Peyer's patch (tissue), 4 donors: Measurements from ENCODE around the gene KCNK5.

Experiments used
- POLR2A ChIP-seq, 2 donors: fragments of 450-650 bp; IDR thresholded peaks; one replicate each; pipeline ENCODE4 v1.5.1; 2017; ENCODE audit warnings: antibody characterized with exemption in 2 of 2, mild to moderate bottlenecking in 2 of 2, moderate library complexity in 2 of 2
- TF ChIP-seq, protein P1 (sequence below), 6 experiments: fragments of 450-650 bp in 4 of 6; fragments of 200-600 bp in 2 of 6; sonication (generic) in 1 of 6; IDR thresholded peaks; one replicate each; pipeline ENCODE4 v1.5.1; 2017 to 2019; ENCODE audit warnings: antibody characterized with exemption in 6 of 6, mild to moderate bottlenecking in 3 of 6, moderate library complexity in 1 of 6

DNA sequence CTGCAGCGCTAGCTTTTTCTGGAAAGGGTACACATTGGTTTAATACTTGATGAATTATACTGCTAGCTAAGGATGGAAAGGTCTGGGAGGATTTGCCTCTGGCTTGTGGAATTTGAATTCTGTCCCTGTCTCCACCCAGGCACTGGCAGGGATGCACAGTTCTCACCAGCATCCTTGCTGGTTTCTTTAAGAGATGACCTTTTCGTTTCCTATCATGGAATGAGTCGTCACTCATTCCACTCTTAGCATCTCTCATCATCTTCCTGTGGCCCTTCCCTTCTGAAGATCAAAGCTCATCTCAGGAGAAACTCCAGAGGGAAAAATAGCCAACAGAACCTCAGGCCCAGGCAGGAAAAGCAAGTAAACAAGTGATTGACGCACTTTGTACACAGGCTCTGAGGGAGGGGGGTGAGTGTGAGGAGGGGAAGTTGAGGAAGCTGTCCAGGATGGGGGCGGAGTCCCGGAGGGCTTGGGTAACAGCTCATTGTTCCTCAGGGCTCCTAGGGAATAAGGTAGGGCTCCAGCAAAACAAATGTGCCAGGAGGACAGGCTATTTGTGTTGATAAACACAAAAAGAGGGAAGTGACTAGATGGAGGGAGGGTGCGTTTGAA is 88.6 kb downstream of the KCNK5 start:
- TF ChIP-seq, protein P1, sequence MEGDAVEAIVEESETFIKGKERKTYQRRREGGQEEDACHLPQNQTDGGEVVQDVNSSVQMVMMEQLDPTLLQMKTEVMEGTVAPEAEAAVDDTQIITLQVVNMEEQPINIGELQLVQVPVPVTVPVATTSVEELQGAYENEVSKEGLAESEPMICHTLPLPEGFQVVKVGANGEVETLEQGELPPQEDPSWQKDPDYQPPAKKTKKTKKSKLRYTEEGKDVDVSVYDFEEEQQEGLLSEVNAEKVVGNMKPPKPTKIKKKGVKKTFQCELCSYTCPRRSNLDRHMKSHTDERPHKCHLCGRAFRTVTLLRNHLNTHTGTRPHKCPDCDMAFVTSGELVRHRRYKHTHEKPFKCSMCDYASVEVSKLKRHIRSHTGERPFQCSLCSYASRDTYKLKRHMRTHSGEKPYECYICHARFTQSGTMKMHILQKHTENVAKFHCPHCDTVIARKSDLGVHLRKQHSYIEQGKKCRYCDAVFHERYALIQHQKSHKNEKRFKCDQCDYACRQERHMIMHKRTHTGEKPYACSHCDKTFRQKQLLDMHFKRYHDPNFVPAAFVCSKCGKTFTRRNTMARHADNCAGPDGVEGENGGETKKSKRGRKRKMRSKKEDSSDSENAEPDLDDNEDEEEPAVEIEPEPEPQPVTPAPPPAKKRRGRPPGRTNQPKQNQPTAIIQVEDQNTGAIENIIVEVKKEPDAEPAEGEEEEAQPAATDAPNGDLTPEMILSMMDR (IDR thresholded peaks at IDR 0.05), result no peak
- no peak for TF ChIP-seq POLR2A (IDR thresholded peaks at IDR 0.05)
